Femur (tissue), 1 donor: Measurements from ENCODE around the gene HIC2.
"Not testable (repeated sequence)": the region's sequence is repeated elsewhere in the genome, so short reads cannot be mapped to it uniquely, and the experiment has no call there.

ENCODE experiments used
- DNase-seq: peaks from one replicate; pipeline ENCODE4 v3.0.0-alpha.2; 2017

The HIC2 gene

GRCh38 chr22:21497984-21498383 is 80.8 kb downstream of the HIC2 start:
- not testable (repeated sequence) for DNase-seq

- not testable (repeated sequence) for DNase-seq
Measured at GRCh38 chr22:21498489-21498888, 81.3 kb downstream of the HIC2 start.

- not testable (repeated sequence) for DNase-seq
Measured at GRCh38 chr22:21499623-21500506, 82.7 kb downstream of the HIC2 start.
